ENCODE data around the gene MIOX.
"Not testable (repeated sequence)": the region's sequence is repeated elsewhere in the genome, so short reads cannot be mapped to it uniquely, and the experiment has no call there.

Gene MIOX

DNA sequence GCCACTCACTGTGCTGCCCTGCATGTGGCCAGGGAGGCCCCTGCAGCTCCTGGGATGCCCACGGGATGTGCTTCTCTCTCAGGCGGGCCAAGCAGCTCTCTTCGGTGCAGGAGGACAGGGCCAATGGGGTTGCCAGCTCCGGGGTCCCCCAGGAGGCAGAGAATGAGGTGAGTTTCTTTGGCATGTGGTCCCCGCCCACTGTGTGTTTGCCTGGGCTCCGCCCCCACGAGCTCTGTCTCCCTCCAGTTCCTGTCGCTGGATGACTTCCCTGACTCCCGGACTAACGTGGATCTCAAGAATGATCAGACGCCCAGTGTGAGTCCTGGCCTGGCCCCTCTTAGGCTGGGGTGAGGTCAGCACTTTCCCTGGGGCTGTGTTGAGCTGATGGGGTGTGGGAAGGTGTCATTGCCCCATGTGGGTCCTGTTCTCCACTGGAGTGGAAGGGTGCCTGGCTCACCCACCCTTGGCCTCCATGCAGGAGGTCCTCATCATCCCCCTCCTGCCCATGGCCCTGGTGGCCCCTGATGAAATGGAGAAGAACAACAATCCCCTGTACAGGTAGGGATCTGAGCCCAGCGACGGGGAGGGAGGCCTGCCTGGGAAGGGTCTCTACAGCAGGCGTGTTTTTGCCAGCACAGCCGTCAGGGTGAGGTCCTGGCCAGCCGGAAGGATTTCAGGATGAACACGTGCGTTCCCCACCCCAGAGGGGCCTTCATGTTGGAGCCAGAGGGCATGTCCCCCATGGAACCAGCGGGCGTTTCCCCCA is 31.0 kb downstream of the MIOX start:
- DNase-seq (ENCODE audit: low read depth), result no peak

- DNase-seq (ENCODE audit: low read depth), result no peak
These were observed 31.9 kb downstream of the MIOX start for GRCh38 chr22:50518606-50519005.

DNA sequence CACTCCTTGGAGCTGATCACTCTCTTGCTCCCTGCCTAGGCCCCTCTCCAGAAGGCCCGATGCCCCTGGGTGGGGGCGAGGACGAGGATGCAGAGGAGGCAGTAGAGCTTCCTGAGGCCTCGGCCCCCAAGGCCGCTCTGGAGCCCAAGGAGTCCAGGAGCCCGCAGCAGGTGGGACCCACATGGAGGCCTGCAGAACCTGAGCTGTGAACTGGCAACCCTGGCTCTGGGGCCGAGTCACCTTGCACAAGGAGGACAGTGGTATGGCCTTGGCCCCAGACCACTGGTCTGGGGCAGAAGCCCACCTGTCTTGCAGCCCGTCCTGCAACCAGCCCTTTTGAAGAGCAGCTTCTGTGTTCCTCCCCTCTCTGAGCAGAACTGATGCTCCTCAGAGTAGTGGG is 32.5 kb downstream of the MIOX start:
- no peak for DNase-seq (ENCODE audit: low read depth)

DNA sequence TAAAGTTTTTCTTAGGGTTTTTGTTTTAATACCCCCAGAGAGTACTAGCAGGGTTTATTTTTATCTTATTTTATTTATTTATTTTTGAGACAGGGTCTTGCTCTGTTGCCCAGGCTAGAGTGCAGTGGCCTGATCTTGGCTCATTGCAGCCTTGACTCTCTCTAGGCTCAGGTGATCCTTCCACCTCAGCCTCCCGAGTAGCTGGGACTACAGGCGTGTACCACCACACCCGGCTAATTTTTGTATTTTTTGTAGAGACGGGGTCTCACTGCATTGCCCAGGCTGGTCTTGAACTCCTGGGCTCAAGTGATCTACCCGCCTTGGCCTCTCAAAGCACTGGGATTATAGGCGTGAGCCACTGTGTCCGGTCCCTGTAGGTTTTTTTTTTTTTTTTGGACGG is 33.5 kb downstream of the MIOX start:
- not testable (repeated sequence) for DNase-seq (ENCODE audit: low read depth)

DNA sequence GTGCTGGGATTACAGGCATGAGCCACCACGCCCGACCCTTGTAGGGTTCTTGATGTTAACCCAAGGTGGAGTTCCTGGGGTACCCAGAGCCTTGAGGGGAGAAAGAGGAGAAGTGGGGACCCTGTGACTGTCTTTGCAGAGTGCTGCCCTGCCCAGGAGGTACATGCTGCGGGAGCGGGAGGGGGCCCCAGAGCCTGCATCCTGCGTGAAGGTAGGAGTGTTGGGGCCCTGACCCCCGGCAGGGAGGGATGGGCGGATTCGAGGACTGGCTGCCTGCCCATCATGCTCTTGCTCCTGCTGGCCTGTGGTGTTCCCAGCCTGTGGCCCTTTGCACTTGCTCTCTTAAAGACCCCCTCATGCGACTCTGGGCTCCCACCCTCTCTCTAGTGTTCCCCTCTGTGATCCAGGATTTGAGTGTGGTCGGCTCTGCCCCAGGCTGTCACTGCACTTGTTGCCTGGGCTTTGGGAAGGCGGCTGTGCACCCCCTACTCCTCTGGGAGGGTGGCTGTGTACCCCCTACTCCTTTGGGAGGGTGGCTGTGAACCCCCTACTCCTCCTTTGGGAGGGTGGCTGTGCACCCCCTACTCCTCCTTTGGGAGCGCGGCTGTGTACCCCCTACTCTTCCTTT is 34.3 kb downstream of the MIOX start:
- no peak for DNase-seq (ENCODE audit: low read depth)

GRCh38 chr22:50521710-50522109 is 35.1 kb downstream of the MIOX start:
- DNase-seq (ENCODE audit: low read depth), result no peak

DNA sequence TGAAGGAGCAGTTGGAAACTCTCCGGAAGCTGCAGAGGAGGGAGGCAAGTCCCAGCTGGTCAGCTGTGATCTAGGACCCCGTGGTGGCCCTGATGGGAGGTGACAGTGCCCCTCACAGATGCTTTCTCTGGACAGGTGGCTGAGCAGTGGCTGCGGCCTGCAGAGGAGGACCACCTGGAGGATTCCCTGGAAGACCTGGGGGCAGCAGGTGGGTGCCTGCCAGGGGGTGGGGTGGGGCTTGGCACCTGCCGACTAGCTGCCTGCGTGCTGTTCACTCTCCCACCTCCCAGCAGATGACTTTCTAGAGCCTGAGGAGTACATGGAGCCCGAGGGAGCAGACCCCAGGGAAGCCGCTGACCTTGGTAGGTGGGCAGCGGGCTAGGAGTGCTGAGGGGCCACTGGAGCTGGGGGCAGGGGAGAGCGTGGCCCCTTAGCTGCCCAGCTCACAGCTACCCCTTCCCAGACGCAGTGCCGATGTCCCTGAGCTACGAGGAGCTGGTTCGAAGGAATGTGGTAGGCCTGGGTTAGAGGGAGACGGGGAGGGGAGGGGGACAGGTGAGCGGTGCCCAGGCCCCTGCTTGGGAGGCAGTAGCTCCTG is 35.6 kb downstream of the MIOX start:
- DNase-seq (ENCODE audit: low read depth), result no peak

- DNase-seq (ENCODE audit: low read depth), result no peak
These were observed 36.3 kb downstream of the MIOX start for GRCh38 chr22:50522806-50523438.

DNA sequence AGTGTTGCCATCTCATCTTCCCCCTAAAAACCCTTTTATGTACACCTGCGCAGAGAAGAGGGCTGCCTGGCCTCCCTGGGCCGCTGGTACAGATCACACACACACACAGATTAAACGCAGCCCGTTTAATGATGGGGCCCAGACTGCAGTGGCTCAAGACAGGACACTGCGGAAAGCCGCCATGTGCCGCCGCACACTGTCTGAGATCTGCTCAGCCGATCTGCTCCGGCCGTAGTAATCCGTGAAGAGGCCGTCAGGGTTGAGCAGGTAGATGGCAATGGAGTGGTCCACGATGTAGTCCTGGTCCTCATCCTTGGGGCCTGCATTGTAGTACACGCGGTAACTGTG is 36.8 kb downstream of the MIOX start:
- DNase-seq (ENCODE audit: low read depth), result no peak

GRCh38 chr22:50523806-50524675 is 37.4 kb downstream of the MIOX start:
- no peak for DNase-seq (ENCODE audit: low read depth)

DNA sequence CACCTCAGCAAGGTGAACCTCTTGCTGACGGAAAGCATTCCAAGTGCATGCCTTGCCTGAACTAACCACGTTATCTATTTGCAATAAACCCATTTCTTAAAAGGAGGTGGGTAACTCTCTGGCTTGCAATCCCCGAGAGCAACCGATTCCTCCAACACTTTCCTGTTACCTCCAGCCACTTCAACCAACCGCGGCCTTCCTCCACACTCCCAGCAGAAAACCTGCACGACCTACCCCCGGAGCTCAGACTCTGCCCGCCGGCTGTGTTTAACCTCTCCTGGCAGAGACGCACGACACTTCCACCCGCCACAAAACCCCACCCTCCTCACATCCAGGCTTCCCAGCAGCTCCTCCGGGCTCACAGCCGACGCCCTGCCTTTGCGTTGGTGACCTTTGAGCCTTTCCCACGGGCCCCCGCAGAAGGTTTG is 38.0 kb downstream of the MIOX start:
- DNase-seq (ENCODE audit: low read depth), result no peak

DNA sequence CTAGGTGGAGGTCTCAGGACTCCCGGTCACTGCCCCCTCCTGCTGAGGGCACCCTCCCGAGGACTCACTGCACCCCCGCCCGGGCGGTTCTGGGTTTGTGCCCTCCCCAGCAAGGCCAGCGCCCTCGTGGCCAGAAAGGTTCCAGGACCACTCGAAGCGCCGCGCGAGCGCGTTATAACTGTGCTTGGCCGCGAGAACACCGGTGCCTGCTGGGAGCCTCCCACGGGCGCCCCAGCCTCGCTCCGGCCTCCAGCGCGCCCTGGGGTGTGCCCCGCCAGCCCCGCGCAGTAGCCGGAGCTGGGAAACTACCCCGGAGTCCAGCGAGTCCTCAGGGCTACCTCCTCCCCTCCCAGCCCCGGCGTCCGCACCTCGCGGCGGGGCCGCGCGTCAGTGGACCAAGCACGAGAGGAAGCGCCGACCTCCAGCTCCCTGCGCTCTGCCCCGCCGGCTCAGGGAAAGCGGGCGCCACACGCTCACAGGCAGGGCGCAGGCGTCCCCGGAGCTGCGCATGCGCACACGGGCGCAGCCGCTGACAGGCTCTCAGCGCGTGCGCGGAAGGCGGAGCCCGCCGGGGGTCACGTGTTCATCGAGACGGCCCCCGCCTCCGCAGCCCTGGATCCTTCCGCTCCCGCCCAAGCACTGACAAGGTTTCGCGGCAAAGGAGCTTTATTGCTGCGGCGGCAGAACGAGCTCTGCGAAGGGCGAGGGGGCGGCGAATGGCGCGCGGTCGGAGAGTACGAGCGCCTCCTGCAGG is 38.6 kb downstream of the MIOX start, which contains the start of gene SCO2:
Gene SCO2, minus strand, starts transcription at position 495 of the 754 bp plus-strand sequence. CDS start 1,187 bp downstream, outside the sequence.
- DNase-seq (ENCODE audit: low read depth), result peak; percentile 98

DNA sequence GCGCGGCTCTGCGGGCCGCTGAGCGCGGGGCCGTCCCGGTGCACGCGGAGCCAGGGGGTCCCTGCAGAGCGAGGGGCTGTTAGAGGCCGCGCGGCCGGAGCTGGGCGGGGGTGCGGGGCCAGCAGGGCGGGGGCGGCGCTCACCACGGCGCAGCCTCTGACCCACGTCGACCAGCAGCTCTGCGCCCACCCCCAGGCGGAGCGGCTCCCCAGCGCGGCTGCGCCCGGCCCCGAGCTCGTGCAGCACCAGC is 39.1 kb downstream of the MIOX start:
- DNase-seq (ENCODE audit: low read depth), result no peak

DNA sequence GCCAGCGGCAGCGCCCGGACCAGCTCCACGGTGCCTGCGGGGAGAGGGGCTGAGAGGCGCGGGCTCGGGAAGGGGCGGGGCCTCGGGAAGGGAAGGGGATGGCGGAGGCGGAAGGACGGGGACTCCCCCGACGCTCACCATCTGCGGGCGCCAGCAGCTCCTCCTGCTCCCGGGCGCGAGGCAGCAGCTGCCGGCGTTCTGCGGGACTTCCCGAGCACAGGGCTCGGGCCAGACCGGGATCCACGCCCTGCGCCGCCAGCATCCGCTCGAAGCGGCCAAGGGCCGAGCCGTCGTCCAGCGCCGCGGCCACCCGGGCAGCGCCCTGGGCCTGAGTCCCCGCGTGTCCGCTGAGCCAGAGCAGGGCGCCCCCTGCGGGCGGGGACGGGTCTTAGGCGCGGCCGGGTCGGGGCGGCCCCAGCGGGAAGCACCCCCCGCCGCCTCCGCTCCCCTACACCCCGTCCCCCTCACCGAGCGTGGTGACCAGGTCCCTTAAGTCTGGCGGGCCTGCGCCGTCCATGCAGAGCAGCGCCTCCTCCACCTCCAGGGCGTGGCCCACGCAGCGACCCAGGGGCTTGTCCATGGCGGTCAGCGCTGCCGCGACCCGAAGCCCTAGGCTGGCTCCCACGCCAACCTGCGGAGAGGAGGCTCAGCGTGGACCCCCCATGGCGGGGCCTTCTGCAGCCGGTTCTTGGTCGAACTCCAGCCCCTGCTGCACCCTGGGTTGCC is 39.6 kb downstream of the MIOX start:
- peak; percentile 78 for DNase-seq (ENCODE audit: low read depth)

GRCh38 chr22:50526834-50527801 is 40.5 kb downstream of the MIOX start:
- DNase-seq (ENCODE audit: low read depth), result no peak

DNA sequence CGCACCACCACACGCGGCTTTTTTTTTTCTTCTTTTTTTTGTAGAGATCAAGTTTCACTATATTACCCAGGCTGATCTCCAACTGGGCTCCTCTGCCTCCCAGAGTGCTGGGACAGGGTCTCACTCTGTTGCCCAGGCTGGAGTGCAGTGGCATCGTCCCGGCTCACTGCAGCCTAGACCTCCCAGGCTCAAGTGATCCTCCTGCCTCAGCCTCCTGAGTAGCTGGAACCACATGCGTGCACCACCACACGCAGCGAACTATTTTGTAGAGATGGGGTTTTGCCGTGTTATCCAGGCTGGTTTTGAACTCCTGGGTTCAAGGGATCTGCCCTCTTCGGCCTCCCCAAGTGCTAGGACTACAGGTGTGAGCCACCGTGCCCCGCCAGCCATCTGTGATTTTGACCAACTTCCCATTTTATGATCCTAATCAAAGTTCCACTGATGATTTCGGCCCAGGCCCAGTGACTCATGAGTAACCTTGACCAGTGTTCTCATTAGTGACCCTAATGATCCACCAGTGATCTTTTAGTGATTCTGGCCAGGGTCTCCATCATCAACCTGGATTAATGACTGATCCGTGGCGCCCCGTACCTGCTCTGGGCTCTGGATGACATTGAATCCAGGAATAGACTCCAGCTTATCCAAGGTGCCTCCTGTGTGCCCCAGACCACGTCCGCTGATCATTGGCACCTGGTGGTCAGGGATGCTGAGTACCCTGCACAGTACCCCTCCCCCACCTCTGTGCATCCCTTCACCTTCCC is 41.4 kb downstream of the MIOX start:
- no peak for DNase-seq (ENCODE audit: low read depth)

- no peak for DNase-seq (ENCODE audit: low read depth)
These were observed 42.2 kb downstream of the MIOX start for GRCh38 chr22:50528682-50529415.

DNA sequence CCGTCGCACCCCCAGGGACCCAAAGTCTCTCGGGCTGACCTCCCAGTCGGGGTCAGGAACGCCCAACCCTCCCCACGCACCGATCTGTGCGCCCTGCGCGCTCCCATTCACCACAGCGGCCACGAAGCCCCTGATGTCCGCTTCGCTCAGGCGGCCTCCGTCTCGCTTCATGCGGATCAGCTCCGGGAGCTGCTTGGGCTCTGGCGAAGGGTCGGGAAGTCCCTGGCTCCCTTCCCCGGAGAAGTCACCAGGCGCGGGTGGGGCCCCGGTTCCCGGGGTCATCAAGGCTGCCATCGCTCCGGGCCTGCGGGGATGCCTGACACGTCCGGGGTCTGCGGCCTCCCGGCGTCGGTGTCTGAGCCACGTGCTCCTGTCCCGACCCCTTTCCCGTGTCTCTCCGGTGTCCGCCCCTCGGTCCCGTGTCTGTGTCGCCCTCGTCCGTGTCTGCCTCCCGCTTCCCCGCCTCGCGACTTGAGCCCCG is 42.8 kb downstream of the MIOX start:
- no peak for DNase-seq (ENCODE audit: low read depth)
